GM21360 (cell line): ENCODE data around the gene TTLL5.
A peak's percentile ranks its signal among the peaks of the same experiment; 100 is the strongest.
"Not testable (repeated sequence)": the region's sequence is repeated elsewhere in the genome, so short reads cannot be mapped to it uniquely, and the experiment has no call there.

ENCODE experiments used
- ATAC-seq: cut with Tn5 transposase; IDR thresholded peaks from one replicate; pipeline ENCODE4 v1.9.1; 2021; ENCODE audit warnings: mild to moderate bottlenecking, moderate library complexity; ENCODE audit not compliant: unreplicated experiment

Gene TTLL5

GRCh38 chr14:75649773-75650172, 11.3 kb upstream of the TTLL5 start:
- no peak for ATAC-seq

- no peak for ATAC-seq
Observed at GRCh38 chr14:75650253-75651058, 10.6 kb upstream of the TTLL5 start.

DNA sequence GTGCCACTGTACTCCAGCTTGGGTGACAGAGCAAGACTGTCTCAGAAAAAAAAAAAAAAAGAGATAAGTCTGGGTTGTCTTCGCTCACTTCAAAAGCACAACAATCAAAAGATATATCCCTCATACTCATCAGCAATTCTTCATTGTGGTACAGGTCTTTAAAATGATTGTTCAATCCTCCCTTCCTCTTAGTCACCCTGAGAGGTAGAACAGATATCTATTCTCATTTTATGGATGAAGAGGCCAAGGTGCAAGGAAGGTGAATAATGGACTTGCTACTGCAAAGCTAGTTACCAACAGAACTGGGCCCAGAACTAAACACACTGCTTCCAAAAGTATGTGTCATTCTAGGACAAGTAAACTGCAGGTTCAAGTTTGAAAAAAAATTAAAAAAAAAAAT, 7.5 kb upstream of the TTLL5 start:
- no peak for ATAC-seq

- ATAC-seq, result peak; percentile 64
Observed at GRCh38 chr14:75654127-75654732, 6.8 kb upstream of the TTLL5 start.

DNA sequence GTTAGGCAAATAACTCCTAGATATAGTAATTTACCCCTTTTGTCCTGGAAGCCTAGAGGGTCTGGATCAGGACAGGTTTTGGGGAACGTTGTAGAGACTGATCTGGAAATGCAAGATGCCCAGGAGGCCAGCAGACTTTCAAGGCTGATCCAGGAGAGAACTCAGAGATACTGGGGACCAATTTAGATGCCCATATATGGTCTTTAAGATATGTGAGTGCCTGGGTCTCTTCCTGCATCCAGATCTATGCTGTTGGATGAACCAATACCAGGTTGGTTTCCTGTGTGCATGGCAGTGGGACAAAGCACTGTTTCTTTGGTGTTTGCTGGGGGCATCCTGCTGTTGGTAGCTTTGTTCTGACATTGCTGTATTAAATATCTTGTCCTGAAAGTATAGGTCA, 5.8 kb upstream of the TTLL5 start:
- no peak for ATAC-seq

- ATAC-seq, result no peak
Observed at GRCh38 chr14:75657331-75657730, 3.7 kb upstream of the TTLL5 start.

DNA sequence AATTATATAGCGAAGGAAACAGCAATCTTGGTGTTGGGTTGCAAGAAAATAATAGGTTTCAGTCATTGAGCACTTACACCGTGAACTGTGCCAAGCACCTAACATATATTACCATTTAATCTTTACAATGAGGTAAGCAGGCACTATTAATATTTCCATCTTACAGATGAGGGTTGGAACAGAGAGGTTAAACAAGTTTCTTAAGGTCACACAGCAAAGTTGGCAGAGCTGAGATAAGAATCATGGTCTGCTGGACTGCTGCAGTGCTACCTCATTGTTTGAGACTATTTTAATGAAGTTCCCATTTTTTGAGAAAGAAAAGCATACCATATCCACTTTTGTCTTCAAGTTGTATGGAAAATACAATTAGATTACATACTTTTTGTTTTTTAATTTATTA, 2.1 kb upstream of the TTLL5 start:
- no peak for ATAC-seq

GRCh38 chr14:75660238-75660629, 812 bp upstream of the TTLL5 start:
- ATAC-seq, result no peak

- no peak for ATAC-seq
Observed at GRCh38 chr14:75661499-75661814, 411 bp downstream of the TTLL5 start.

- no peak for ATAC-seq
Observed at GRCh38 chr14:75662966-75663365, 1.9 kb downstream of the TTLL5 start.

GRCh38 chr14:75667099-75667765, 6.2 kb downstream of the TTLL5 start:
- no peak for ATAC-seq

DNA sequence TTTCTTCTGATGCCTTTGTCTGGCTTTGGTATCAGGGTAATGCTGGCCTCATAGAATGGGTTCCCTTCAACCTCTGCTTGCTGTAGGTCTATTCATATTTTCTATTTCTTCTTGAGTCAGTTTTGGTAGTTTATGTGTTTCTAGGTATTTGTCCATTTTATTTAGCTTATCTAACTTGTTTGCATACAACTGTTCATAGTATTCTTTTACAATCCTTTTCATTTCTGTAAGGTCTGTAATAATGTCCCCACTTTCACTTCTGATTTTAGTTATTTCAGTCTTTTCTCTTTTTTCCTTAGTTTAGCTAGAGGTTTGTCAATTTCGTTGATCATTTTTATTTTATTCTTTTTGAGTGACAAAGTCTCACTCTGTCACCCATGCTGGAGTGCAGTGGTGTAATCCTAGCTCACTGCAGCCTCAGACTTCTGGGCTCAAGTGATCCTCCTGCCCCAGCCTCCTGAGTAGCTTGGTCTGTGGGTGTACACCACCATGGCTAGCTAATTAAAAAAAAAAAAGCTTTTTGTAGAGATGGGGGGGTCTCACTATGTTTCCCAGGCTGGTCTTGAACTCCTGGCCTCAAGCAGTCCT, 11.7 kb downstream of the TTLL5 start:
- no peak for ATAC-seq

- ATAC-seq, result no peak
Observed at GRCh38 chr14:75673345-75674035, 12.4 kb downstream of the TTLL5 start.

- no peak for ATAC-seq
Observed at GRCh38 chr14:75675265-75675960, 14.4 kb downstream of the TTLL5 start.

DNA sequence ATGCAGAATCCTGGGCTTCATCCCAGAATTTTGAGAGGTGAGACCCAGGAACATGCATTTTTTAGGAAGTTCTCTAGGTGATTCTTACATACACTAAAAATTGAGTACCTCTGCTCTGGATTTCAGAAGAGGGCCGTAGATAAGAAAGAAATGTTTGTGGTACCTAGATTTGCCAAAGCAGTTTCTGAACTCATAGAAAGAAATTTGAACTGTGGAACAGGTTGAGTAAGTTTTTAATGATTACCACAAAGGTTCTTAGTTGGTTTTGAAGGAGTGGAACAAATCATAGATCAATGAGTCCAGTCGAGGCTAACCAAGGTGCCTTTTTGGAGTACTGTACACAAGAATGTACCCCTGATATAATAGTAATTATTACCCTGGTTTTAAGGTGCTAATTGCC, 24.9 kb downstream of the TTLL5 start:
- ATAC-seq, result no peak

- no peak for ATAC-seq
Observed at GRCh38 chr14:75689012-75689411, 28.0 kb downstream of the TTLL5 start.

DNA sequence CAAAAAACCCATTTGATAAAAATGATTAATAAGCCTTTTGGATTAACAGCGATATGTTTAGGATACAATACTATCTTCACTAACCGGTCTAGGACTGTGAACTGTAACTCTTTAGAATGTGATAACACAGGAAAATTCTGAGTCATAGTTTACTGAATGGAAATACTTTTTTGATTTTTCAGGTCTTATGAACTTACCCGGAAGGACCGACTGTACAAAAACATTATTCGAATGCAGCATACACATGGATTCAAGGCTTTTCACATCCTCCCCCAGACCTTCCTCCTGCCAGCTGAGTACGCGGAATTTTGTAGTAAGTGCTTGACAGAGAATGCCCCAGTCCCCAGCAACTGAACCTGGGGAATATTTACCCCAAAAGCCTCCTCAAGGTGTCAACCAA, 29.0 kb downstream of the TTLL5 start:
- ATAC-seq, result no peak

DNA sequence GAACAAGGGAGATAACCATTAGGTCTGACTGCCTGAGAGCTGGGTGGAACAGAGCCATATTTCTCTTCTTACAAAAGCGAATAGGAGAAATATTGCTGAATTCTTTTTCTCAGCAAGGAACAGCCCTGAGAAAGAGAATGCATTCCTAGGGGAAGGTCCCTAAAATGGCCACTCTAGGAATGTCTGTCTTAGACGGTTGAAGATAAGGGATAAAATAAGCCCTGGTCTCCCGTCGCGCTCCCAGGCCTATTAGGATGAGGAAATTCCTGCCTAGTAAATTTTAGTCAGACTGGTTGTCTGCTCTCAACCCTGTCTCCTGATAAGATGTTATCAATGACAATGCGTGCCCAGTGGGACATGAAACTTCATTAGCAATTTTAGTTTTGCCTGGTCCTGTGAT, 34.0 kb downstream of the TTLL5 start:
- ATAC-seq, result not testable (repeated sequence)

DNA sequence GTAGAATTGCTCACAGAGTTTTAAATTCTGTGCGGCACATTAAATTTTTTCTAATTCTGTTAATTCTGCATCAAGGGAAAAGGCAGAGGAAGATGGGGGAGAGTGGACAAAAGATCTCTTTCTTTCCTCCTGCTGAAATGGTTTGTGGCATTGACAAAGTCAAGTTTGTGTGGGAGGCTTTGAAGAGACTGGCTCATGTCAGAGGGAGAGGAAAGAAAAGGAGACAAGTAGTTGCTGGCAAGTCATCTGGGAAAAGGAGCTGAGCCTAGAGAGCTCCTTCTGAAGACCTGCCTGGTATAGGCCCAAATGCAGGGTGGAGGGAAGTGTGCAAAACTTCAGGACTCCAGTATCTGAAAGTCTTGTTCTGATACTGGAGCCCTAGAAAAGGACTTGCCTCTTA, 36.3 kb downstream of the TTLL5 start:
- ATAC-seq, result no peak

- no peak for ATAC-seq
Observed at GRCh38 chr14:75697918-75698317, 36.9 kb downstream of the TTLL5 start.

DNA sequence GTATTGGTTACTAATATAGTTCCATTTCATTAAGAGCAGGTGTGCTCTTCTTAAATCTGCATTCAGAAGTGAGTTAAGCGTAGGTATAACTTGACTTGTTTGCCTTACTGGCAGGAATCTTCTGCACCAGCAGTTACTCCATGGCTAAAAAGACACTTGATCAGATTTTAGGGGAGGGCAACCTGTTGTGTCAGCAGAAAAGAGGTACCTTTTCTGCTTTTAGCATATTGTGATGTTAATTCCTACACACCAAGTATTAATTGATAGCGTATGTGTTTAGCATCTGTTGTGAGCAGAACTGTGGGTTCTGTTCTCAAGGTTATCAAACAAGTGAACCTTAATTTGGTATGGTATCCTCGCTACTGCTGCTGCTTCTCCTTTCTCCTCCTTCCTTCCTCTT, 38.3 kb downstream of the TTLL5 start:
- no peak for ATAC-seq
